SH-SY5Y (cell line): ENCODE results near the gene RGS14.

Source experiments
- GATA2 ChIP-seq: IDR thresholded peaks from 2 replicates; pipeline ENCODE4 v1.6.1; 2011; ENCODE audit warnings: mild to moderate bottlenecking, low read depth, low read length
- GATA3 ChIP-seq: IDR thresholded peaks from 2 replicates; pipeline ENCODE4 v1.6.1; 2011; ENCODE audit warnings: low read depth, mild to moderate bottlenecking, low read length, moderate library complexity

DNA sequence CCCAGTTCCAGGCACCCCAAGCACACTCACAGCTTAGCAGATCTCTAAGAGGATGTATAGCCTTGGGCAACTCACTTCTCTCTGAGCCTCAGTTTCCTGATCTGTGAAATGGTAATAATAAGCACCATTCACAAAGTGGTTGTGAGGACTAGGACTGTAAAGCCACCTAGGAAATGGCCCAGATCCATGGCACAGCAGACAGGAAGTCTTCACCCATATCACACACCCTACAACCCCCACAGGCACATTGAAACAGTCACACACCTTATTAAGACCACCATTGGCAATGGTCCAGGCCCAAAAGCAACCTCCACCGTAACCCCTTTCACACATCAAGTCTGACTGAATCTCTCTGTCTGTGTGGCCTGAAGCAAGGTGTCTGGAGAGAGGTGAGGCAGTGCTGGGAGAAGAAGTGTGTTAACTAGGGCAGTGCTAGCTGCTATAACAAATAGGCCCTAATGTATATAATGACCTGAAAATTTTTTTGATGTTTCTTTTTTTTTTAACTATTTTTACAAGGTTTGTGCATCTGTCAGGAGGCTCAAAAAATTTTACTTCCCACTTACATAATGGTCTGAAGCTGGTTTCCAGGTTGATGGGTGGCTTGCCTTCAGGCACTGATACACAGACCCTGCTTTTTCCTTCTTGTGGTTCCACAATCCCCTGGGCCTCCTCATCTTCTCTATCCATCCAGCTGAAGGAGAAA lies 2.4 kb upstream of the RGS14 start:
- no peak for TF ChIP-seq GATA2
- no peak for TF ChIP-seq GATA3
